Measurements from ENCODE around the gene RAB15. TPM values are rescaled to one million over a fixed set of nuclear protein-coding genes. Genes with fewer than 3 reads are reported as not detected.

RAB15 gene
- total RNA-seq, 5 donors from 2014 or later (not counting 1 experiment from before 2014, with no cell fraction given): 3.9 to 9.7 (median 4.3) TPM

- H3K27ac ChIP-seq (ENCODE audit: low read length): no peak overlapping the region
- no peak overlapping the region for H3K4me3 ChIP-seq (ENCODE audit: control insufficient read depth in 1 of 2, extremely low read depth in 1 of 2, low read length in 1 of 2)
- CTCF ChIA-PET: interaction anchor here in 1 of 2 donors (0.5 kb wide), 1 partner anchor 33 kb away, joined by 3 read pairs; no protein-coding TSS in a partner anchor
- peaks cover 12% of the 10 kb centered on the region in 2 donors for H3K36me3 ChIP-seq (ENCODE audit: control insufficient read depth in 2 of 2, extremely low read depth in 1 of 2, insufficient read depth in 1 of 2, low read length in 1 of 2)
- H3K4me3 Mint-ChIP-seq: no peak overlapping the region
- no peaks in the 10 kb centered on the region for H3K27me3 Mint-ChIP-seq
- H3K36me3 Mint-ChIP-seq: peaks cover 29% of the 10 kb centered on the region
- no peaks in the 10 kb centered on the region for H3K27me3 ChIP-seq (replicated peaks in 1 of 2; ENCODE audit: control insufficient read depth in 2 of 2, extremely low read depth in 1 of 2, insufficient read depth in 2 of 2, low read length in 1 of 2)
- WGBS (ENCODE audit: insufficient coverage): 93% methylated on average over 6 of the region's 6 CpGs
- H3K4me1 ChIP-seq (ENCODE audit: control insufficient read depth in 1 of 2, extremely low read depth in 1 of 2, insufficient read depth in 2 of 2, low read length in 2 of 2): no peaks in the 10 kb centered on the region
- ATAC-seq (replicated peaks in 1 of 4): no peak
- POLR2A ChIA-PET: no interaction called here
- no peak for DNase-seq
- H3K27ac Mint-ChIP-seq: no peak overlapping the region
- peaks cover 4 to 24% (median 4%) of the 10 kb centered on the region in 3 donors for H3K4me1 Mint-ChIP-seq
- no peaks in the 10 kb centered on the region for H3K9me3 Mint-ChIP-seq
- H3K9me3 ChIP-seq: no peaks in the 10 kb centered on the region
Observed at GRCh38 chr14:64955297-64955696, 16.8 kb downstream of the RAB15 start.

GRCh38 chr14:64954491-64955240 is 17.5 kb downstream of the RAB15 start:
- Histone ChIP-seq H3K36me3 (ENCODE audit: control insufficient read depth in 2 of 2, extremely low read depth in 1 of 2, insufficient read depth in 1 of 2, low read length in 1 of 2) (peaks cover 12 to 14% of the 10 kb centered on the region in 2 donors), H3K9me3 (no peaks in the 10 kb centered on the region), H3K27me3 (replicated peaks in 1 of 2; ENCODE audit: control insufficient read depth in 2 of 2, extremely low read depth in 1 of 2, insufficient read depth in 2 of 2, low read length in 1 of 2) (no peaks in the 10 kb centered on the region), H3K4me1 (ENCODE audit: control insufficient read depth in 1 of 2, extremely low read depth in 1 of 2, insufficient read depth in 2 of 2, low read length in 2 of 2) (no peaks in the 10 kb centered on the region), H3K27ac (ENCODE audit: low read length) (no peak overlapping the region), H3K4me3 (ENCODE audit: control insufficient read depth in 1 of 2, extremely low read depth in 1 of 2, low read length in 1 of 2) (no peak overlapping the region)
- ATAC-seq (replicated peaks in 1 of 4) (no peak), DNase-seq (no peak)
- Mint-ChIP-seq H3K27ac (no peak overlapping the region), H3K36me3 (peaks cover 33% of the 10 kb centered on the region), H3K9me3 (no peaks in the 10 kb centered on the region), H3K4me1 (peaks cover 4 to 19% (median 4%) of the 10 kb centered on the region in 3 donors), H3K27me3 (no peaks in the 10 kb centered on the region), H3K4me3 (no peak overlapping the region)
- 93% methylated on average over 6 of the region's 9 CpGs for WGBS (ENCODE audit: insufficient coverage)
- ChIA-PET CTCF (no interaction called here), POLR2A (no interaction called here)

GRCh38 chr14:64953661-64954060 is 18.5 kb downstream of the RAB15 start:
- H3K9me3 ChIP-seq: no peaks in the 10 kb centered on the region
- H3K9me3 Mint-ChIP-seq: no peaks in the 10 kb centered on the region
- no peaks in the 10 kb centered on the region for H3K27me3 ChIP-seq (replicated peaks in 1 of 2; ENCODE audit: control insufficient read depth in 2 of 2, extremely low read depth in 1 of 2, insufficient read depth in 2 of 2, low read length in 1 of 2)
- H3K36me3 ChIP-seq (ENCODE audit: control insufficient read depth in 2 of 2, extremely low read depth in 1 of 2, insufficient read depth in 1 of 2, low read length in 1 of 2): peaks cover 16 to 17% of the 10 kb centered on the region in 2 donors
- DNase-seq: no peak
- ChIA-PET POLR2A (interaction anchor here in 1 of 2 donors (0.6 kb wide), 1 partner anchor 34 kb away, joined by 21 read pairs; no protein-coding TSS in a partner anchor), CTCF (interaction anchor here in 1 of 2 donors (0.5 kb wide), 1 partner anchor 27 kb away, joined by 5 read pairs; no protein-coding TSS in a partner anchor)
- H3K4me1 Mint-ChIP-seq: peaks cover 4 to 19% (median 4%) of the 10 kb centered on the region in 3 donors
- no peak overlapping the region for H3K27ac ChIP-seq (ENCODE audit: low read length)
- no peak for ATAC-seq (replicated peaks in 1 of 4)
- H3K27me3 Mint-ChIP-seq: no peaks in the 10 kb centered on the region
- H3K4me3 ChIP-seq (ENCODE audit: control insufficient read depth in 1 of 2, extremely low read depth in 1 of 2, low read length in 1 of 2): no peak overlapping the region
- no peak overlapping the region for H3K27ac Mint-ChIP-seq
- peaks cover 39% of the 10 kb centered on the region for H3K36me3 Mint-ChIP-seq
- no peak overlapping the region for H3K4me3 Mint-ChIP-seq
- H3K4me1 ChIP-seq (ENCODE audit: control insufficient read depth in 1 of 2, extremely low read depth in 1 of 2, insufficient read depth in 2 of 2, low read length in 2 of 2): no peaks in the 10 kb centered on the region
- 97% methylated on average over 6 of the region's 6 CpGs for WGBS (ENCODE audit: insufficient coverage)

- ATAC-seq (replicated peaks in 1 of 4): no peak
- H3K27ac ChIP-seq (ENCODE audit: low read length): no peak overlapping the region
- Mint-ChIP-seq H3K9me3 (no peaks in the 10 kb centered on the region), H3K27me3 (no peaks in the 10 kb centered on the region), H3K4me3 (no peak overlapping the region), H3K4me1 (peaks cover 4 to 19% (median 4%) of the 10 kb centered on the region in 3 donors), H3K36me3 (peaks cover 40% of the 10 kb centered on the region), H3K27ac (no peak overlapping the region)
- H3K36me3 ChIP-seq (ENCODE audit: control insufficient read depth in 2 of 2, extremely low read depth in 1 of 2, insufficient read depth in 1 of 2, low read length in 1 of 2): peaks cover 17 to 20% of the 10 kb centered on the region in 2 donors
- POLR2A ChIA-PET: interaction anchor here in 1 of 2 donors (0.6 kb wide), 1 partner anchor 35 kb away, joined by 21 read pairs; no protein-coding TSS in a partner anchor
- 99% methylated on average over 7 of the region's 8 CpGs for WGBS (ENCODE audit: insufficient coverage)
- H3K4me3 ChIP-seq (ENCODE audit: control insufficient read depth in 1 of 2, extremely low read depth in 1 of 2, low read length in 1 of 2): no peak overlapping the region
- no peaks in the 10 kb centered on the region for H3K4me1 ChIP-seq (ENCODE audit: control insufficient read depth in 1 of 2, extremely low read depth in 1 of 2, insufficient read depth in 2 of 2, low read length in 2 of 2)
- no peaks in the 10 kb centered on the region for H3K9me3 ChIP-seq
- DNase-seq: no peak
- H3K27me3 ChIP-seq (replicated peaks in 1 of 2; ENCODE audit: control insufficient read depth in 2 of 2, extremely low read depth in 1 of 2, insufficient read depth in 2 of 2, low read length in 1 of 2): no peaks in the 10 kb centered on the region
- CTCF ChIA-PET: no interaction called here
Observed at GRCh38 chr14:64953310-64953654, 18.9 kb downstream of the RAB15 start.

- ChIA-PET CTCF (no interaction called here), POLR2A (interaction anchor here in 1 of 2 donors (0.6 kb wide), 1 partner anchor 35 kb away, joined by 21 read pairs; no protein-coding TSS in a partner anchor)
- Mint-ChIP-seq H3K4me1 (peaks cover 4 to 19% (median 4%) of the 10 kb centered on the region in 3 donors), H3K27ac (peak overlapping the region in 1 of 2 donors; percentile 34), H3K36me3 (peaks cover 39% of the 10 kb centered on the region), H3K9me3 (no peaks in the 10 kb centered on the region), H3K4me3 (no peak overlapping the region), H3K27me3 (no peaks in the 10 kb centered on the region)
- WGBS (ENCODE audit: insufficient coverage): 70% methylated on average over 2 of the region's 7 CpGs
- no peak overlapping the region for H3K27ac ChIP-seq (ENCODE audit: low read length)
- DNase-seq: no peak
- no peak overlapping the region for H3K4me3 ChIP-seq (ENCODE audit: control insufficient read depth in 1 of 2, extremely low read depth in 1 of 2, low read length in 1 of 2)
- H3K9me3 ChIP-seq: no peaks in the 10 kb centered on the region
- no peaks in the 10 kb centered on the region for H3K4me1 ChIP-seq (ENCODE audit: control insufficient read depth in 1 of 2, extremely low read depth in 1 of 2, insufficient read depth in 2 of 2, low read length in 2 of 2)
- peaks cover 17 to 25% of the 10 kb centered on the region in 2 donors for H3K36me3 ChIP-seq (ENCODE audit: control insufficient read depth in 2 of 2, extremely low read depth in 1 of 2, insufficient read depth in 1 of 2, low read length in 1 of 2)
- H3K27me3 ChIP-seq (replicated peaks in 1 of 2; ENCODE audit: control insufficient read depth in 2 of 2, extremely low read depth in 1 of 2, insufficient read depth in 2 of 2, low read length in 1 of 2): no peaks in the 10 kb centered on the region
- ATAC-seq (replicated peaks in 1 of 4): peak in 1 of 4 experiments; percentile 10
Observed at GRCh38 chr14:64952598-64953309, 19.4 kb downstream of the RAB15 start.

- H3K27ac Mint-ChIP-seq: no peak overlapping the region
- Histone ChIP-seq H3K36me3 (ENCODE audit: control insufficient read depth in 2 of 2, extremely low read depth in 1 of 2, insufficient read depth in 1 of 2, low read length in 1 of 2) (peaks cover 14 to 27% of the 10 kb centered on the region in 2 donors), H3K4me3 (ENCODE audit: control insufficient read depth in 1 of 2, extremely low read depth in 1 of 2, low read length in 1 of 2) (no peak overlapping the region), H3K4me1 (ENCODE audit: control insufficient read depth in 1 of 2, extremely low read depth in 1 of 2, insufficient read depth in 2 of 2, low read length in 2 of 2) (peaks cover 2 to 6% of the 10 kb centered on the region in 2 experiments), H3K27ac (ENCODE audit: low read length) (no peak overlapping the region), H3K9me3 (no peaks in the 10 kb centered on the region), H3K27me3 (replicated peaks in 1 of 2; ENCODE audit: control insufficient read depth in 2 of 2, extremely low read depth in 1 of 2, insufficient read depth in 2 of 2, low read length in 1 of 2) (no peaks in the 10 kb centered on the region)
- ChIA-PET CTCF (no interaction called here), POLR2A (no interaction called here)
- DNase-seq: no peak
- ATAC-seq (replicated peaks in 1 of 4): no peak
- H3K4me1 Mint-ChIP-seq: peaks cover 8 to 27% (median 10%) of the 10 kb centered on the region in 3 donors
- peaks cover 44% of the 10 kb centered on the region for H3K36me3 Mint-ChIP-seq
- no peak overlapping the region for H3K4me3 Mint-ChIP-seq
- no peaks in the 10 kb centered on the region for H3K27me3 Mint-ChIP-seq
- no peaks in the 10 kb centered on the region for H3K9me3 Mint-ChIP-seq
Observed at GRCh38 chr14:64951724-64952123, 20.4 kb downstream of the RAB15 start.
